ENCODE measurements around the gene PHACTR3. TPM values are rescaled to one million over a fixed set of nuclear protein-coding genes. Genes with fewer than 3 reads are reported as not detected.

The PHACTR3 gene
- total and polyA plus RNA-seq, 2 of the 8 experiments (the other 6 are each of a cell fraction or from before 2014, with no cell fraction given), result 0.05 to 0.13 TPM

- TF ChIP-seq, protein P1, sequence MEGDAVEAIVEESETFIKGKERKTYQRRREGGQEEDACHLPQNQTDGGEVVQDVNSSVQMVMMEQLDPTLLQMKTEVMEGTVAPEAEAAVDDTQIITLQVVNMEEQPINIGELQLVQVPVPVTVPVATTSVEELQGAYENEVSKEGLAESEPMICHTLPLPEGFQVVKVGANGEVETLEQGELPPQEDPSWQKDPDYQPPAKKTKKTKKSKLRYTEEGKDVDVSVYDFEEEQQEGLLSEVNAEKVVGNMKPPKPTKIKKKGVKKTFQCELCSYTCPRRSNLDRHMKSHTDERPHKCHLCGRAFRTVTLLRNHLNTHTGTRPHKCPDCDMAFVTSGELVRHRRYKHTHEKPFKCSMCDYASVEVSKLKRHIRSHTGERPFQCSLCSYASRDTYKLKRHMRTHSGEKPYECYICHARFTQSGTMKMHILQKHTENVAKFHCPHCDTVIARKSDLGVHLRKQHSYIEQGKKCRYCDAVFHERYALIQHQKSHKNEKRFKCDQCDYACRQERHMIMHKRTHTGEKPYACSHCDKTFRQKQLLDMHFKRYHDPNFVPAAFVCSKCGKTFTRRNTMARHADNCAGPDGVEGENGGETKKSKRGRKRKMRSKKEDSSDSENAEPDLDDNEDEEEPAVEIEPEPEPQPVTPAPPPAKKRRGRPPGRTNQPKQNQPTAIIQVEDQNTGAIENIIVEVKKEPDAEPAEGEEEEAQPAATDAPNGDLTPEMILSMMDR (IDR thresholded peaks at IDR 0.05; ENCODE audit: control extremely low read depth in 1 of 3, insufficient read depth in 1 of 3, low read depth in 1 of 3, low read length in 3 of 3), result no peak
- TF ChIP-seq FOSL1 (IDR thresholded peaks at IDR 0.05; ENCODE audit: insufficient read depth, low read depth, low read length), result no peak
- TF ChIP-seq PHF8 (conservative IDR thresholded peaks at IDR 0.05; ENCODE audit: low read depth, low read length), result no peak
- no peak for TF ChIP-seq SAP30 (IDR thresholded peaks at IDR 0.05; ENCODE audit: insufficient read depth, insufficient replicate concordance, low read length)
- TF ChIP-seq RAD21 (IDR thresholded peaks at IDR 0.05 in 1 of 2, conservative IDR thresholded peaks at IDR 0.05 in 1 of 2; ENCODE audit: low read depth in 2 of 2, low read length in 2 of 2), result no peak
- TF ChIP-seq POLR2AphosphoS5 (IDR thresholded peaks at IDR 0.05; ENCODE audit: low read depth, low read length), result no peak
- TF ChIP-seq EGR1 (IDR thresholded peaks at IDR 0.05; ENCODE audit: borderline replicate concordance, low read depth, low read length), result no peak
These were observed 56.1 kb downstream of the PHACTR3 start (continued) for GRCh38 chr20:59660471-59660870.
